Neural cell (in vitro differentiated cells): ENCODE measurements around the gene GDPD3.

Experiments used
- CTCF ChIP-seq: fragments of 450-650 bp; IDR thresholded peaks from 2 replicates; pipeline ENCODE4 v1.5.1; 2014; ENCODE audit warnings: antibody characterized with exemption, mild to moderate bottlenecking, moderate library complexity; ENCODE audit not compliant: poor library complexity, severe bottlenecking
- EP300 ChIP-seq: fragments of 450-650 bp; conservative IDR thresholded peaks from 2 replicates; pipeline ENCODE4 v1.6.1; 2014; ENCODE audit warnings: antibody characterized with exemption, mild to moderate bottlenecking, moderate library complexity; ENCODE audit not compliant: poor library complexity, severe bottlenecking
- EZH2 ChIP-seq: fragments of 200-600, 300-800 bp; shearing (Covaris generic), sonication (generic); IDR thresholded peaks from 2 replicates; pipeline ENCODE4 v1.6.1; 2014; ENCODE audit warnings: antibody characterized with exemption, low read length, borderline replicate concordance, mild to moderate bottlenecking; ENCODE audit not compliant: insufficient read depth, poor library complexity, severe bottlenecking
- MXI1 ChIP-seq: fragments of 450-650 bp; conservative IDR thresholded peaks from 2 replicates; pipeline ENCODE4 v1.6.1; 2014; ENCODE audit warnings: antibody characterized with exemption, mild to moderate bottlenecking; ENCODE audit not compliant: poor library complexity, severe bottlenecking
- POLR2AphosphoS5 ChIP-seq: IDR thresholded peaks from 2 replicates; pipeline ENCODE4 v1.6.1; 2012
- RAD21 ChIP-seq: fragments of 450-650 bp; conservative IDR thresholded peaks from 2 replicates; pipeline ENCODE4 v1.6.1; 2014; ENCODE audit warnings: antibody characterized with exemption, mild to moderate bottlenecking, moderate library complexity
- REST ChIP-seq: IDR thresholded peaks from 2 replicates; pipeline ENCODE4 v1.6.1; 2012; ENCODE audit warnings: borderline replicate concordance
- TAF1 ChIP-seq: IDR thresholded peaks from 2 replicates; pipeline ENCODE4 v1.6.1; 2012; ENCODE audit warnings: low read depth

- TF ChIP-seq CTCF (no peak), EZH2 (no peak), EP300 (no peak), REST (no peak), RAD21 (no peak), MXI1 (no peak), TAF1 (no peak), POLR2AphosphoS5 (no peak)
Measured at GRCh38 chr16:30143347-30143702, 30.0 kb upstream of the GDPD3 start.
